OCI-LY3 (cell line): ENCODE measurements around the gene SELENOO.

Source experiments
- CTCF ChIP-seq: fragments of 200-600, 300-600 bp; sonication (generic); IDR thresholded peaks from 2 replicates; pipeline ENCODE4 v1.5.1; 2014; ENCODE audit warnings: antibody characterized with exemption, low read length, low read depth
- EZH2phosphoT487 ChIP-seq: fragments of 200-600 bp; shearing (Covaris generic); IDR thresholded peaks from 2 replicates; pipeline ENCODE4 v1.6.1; 2018; ENCODE audit warnings: antibody characterized with exemption, mixed run types, low read depth

- TF ChIP-seq EZH2phosphoT487, result no peak
- no peak for TF ChIP-seq CTCF
Observed at GRCh38 chr22:50253941-50254340, 53.1 kb downstream of the SELENOO start.
